Uterus (tissue), 2 donors: ENCODE data around the gene MYZAP.

ENCODE experiments used
- CTCF ChIP-seq, 4 experiments: fragments of 200-600 bp in 2 of 4; fragments of 450-650 bp in 2 of 4; sonication (generic) in 2 of 4; IDR thresholded peaks; one replicate each; pipeline ENCODE4 v1.5.1; 2016 to 2019; ENCODE audit warnings: antibody characterized with exemption in 4 of 4, mild to moderate bottlenecking in 2 of 4, moderate library complexity in 1 of 4
- POLR2A ChIP-seq, 2 donors: fragments of 450-650 bp; IDR thresholded peaks; one replicate each; pipeline ENCODE4 v1.6.1; 2016; ENCODE audit warnings: antibody characterized with exemption in 2 of 2, mild to moderate bottlenecking in 1 of 2, moderate library complexity in 1 of 2

- TF ChIP-seq CTCF (IDR thresholded peaks at IDR 0.05) (no peak), POLR2A (IDR thresholded peaks at IDR 0.05) (no peak)
Measured at GRCh38 chr15:57553526-57553925, 38.2 kb upstream of the MYZAP start.
